Osteoblast (primary cell): ENCODE measurements around the gene FRMD4A. TPM values are rescaled to one million over a fixed set of nuclear protein-coding genes. Genes with fewer than 3 reads are reported as not detected.

Experiments
- DNase-seq: peaks from one replicate; pipeline ENCODE4 v3.0.0; 2011; ENCODE audit warnings: low spot score, mixed read lengths; ENCODE audit not compliant: insufficient read length; ENCODE audit errors: missing footprints
- H2AFZ ChIP-seq: 2 replicates; pipeline ENCODE4 v1.6.0; 2011; ENCODE audit warnings: mild to moderate bottlenecking, low read length
- H3K27ac ChIP-seq: 2 replicates; pipeline ENCODE4 v1.5.1; 2011; ENCODE audit warnings: mild to moderate bottlenecking, low read depth, low read length, moderate library complexity
- H3K27me3 ChIP-seq: 2 replicates; pipeline ENCODE4 v1.6.0; 2012; ENCODE audit warnings: mild to moderate bottlenecking, control low read depth, inconsistent platforms, low read length, moderate library complexity; ENCODE audit not compliant: insufficient read depth
- H3K36me3 ChIP-seq: 2 replicates; pipeline ENCODE4 v1.5.1; 2011; ENCODE audit warnings: mild to moderate bottlenecking, low read length, control low read depth, moderate library complexity; ENCODE audit not compliant: insufficient read depth
- H3K4me1 ChIP-seq: 2 replicates; pipeline ENCODE4 v1.5.1; 2011; ENCODE audit warnings: mild to moderate bottlenecking, low read length, control low read depth, moderate library complexity; ENCODE audit not compliant: insufficient read depth
- H3K4me2 ChIP-seq: 2 replicates; pipeline ENCODE4 v1.6.0; 2011; ENCODE audit warnings: mild to moderate bottlenecking, low read length; ENCODE audit not compliant: insufficient read depth
- H3K4me3 ChIP-seq: fragments of 200-600 bp; sonication (generic); 3 replicates; pipeline ENCODE4 v1.5.1; 2012; ENCODE audit warnings: mild to moderate bottlenecking, low read length, inconsistent platforms; ENCODE audit not compliant: insufficient read depth
- H3K79me2 ChIP-seq: 2 replicates; pipeline ENCODE4 v1.6.0; 2012; ENCODE audit warnings: mild to moderate bottlenecking, low read length, control low read depth, inconsistent platforms; ENCODE audit not compliant: insufficient read depth
- H3K9me3 ChIP-seq: 2 replicates; pipeline ENCODE4 v1.5.1; 2011; ENCODE audit warnings: low read depth, low read length, control low read depth
- H4K20me1 ChIP-seq: 2 replicates; pipeline ENCODE4 v1.6.0; 2012; ENCODE audit warnings: mild to moderate bottlenecking, low read length, control low read depth; ENCODE audit not compliant: insufficient read depth
- CTCF ChIP-seq: IDR thresholded peaks from 2 replicates; pipeline ENCODE4 v1.5.1; 2011; ENCODE audit warnings: mild to moderate bottlenecking, low read depth, low read length, moderate library complexity; ENCODE audit errors: extremely low read depth
- small RNA-seq: library from RNA; depleted of rRNA; stranded (forward); fragments of <200 nt; gene quantifications from one replicate; pipeline ENCODE3, GENCODE V24; 2012
- total RNA-seq: library from RNA; depleted of rRNA; stranded (reverse); fragments of >200 nt; gene quantifications from 2 replicates; pipeline ENCODE4 v1.2.3, GENCODE V29; 2012

The FRMD4A gene
- total RNA-seq, 1 donor = 41.3 TPM

GRCh38 chr10:13597909-13598308 lies 732.8 kb downstream of the FRMD4A start:
- no peak for TF ChIP-seq CTCF
- Histone ChIP-seq H3K27me3 (no peaks in the 10 kb centered on the region), H3K27ac (no peak overlapping the region), H3K79me2 (peaks cover 29% of the 10 kb centered on the region), H3K4me1 (peaks cover 17% of the 10 kb centered on the region), H3K9me3 (no peaks in the 10 kb centered on the region), H3K36me3 (peaks cover 7% of the 10 kb centered on the region), H2AFZ (no peak overlapping the region), H3K4me2 (no peak overlapping the region), H4K20me1 (peaks cover 3% of the 10 kb centered on the region), H3K4me3 (no peak overlapping the region)
- DNase-seq = no peak

GRCh38 chr10:13594641-13595040 lies 736.1 kb downstream of the FRMD4A start:
- Histone ChIP-seq H3K4me3 (no peak overlapping the region), H3K4me2 (no peak overlapping the region), H2AFZ (no peak overlapping the region), H3K27me3 (no peaks in the 10 kb centered on the region), H3K79me2 (peaks cover 54% of the 10 kb centered on the region), H3K36me3 (peaks cover 9% of the 10 kb centered on the region), H4K20me1 (peaks cover 7% of the 10 kb centered on the region), H3K9me3 (no peaks in the 10 kb centered on the region), H3K27ac (no peak overlapping the region), H3K4me1 (peaks cover 15% of the 10 kb centered on the region)
- no peak for TF ChIP-seq CTCF
- no peak for DNase-seq

Small RNA genes within 50 kb of the gene (small RNA-seq; reads per million reads assigned to genes)
- not detected for gene RNA5SP301
